Erythroblast (primary cell): ENCODE data around the gene NPTX1.

Experiments used
- GATA1 ChIP-seq: IDR thresholded peaks from 2 replicates; pipeline ENCODE4 v1.6.1; 2011; ENCODE audit warnings: low read depth, mild to moderate bottlenecking, control low read depth, low read length, moderate library complexity
- POLR2A ChIP-seq: IDR thresholded peaks from 2 replicates; pipeline ENCODE4 v1.6.1; 2011; ENCODE audit warnings: mild to moderate bottlenecking, low read length

DNA sequence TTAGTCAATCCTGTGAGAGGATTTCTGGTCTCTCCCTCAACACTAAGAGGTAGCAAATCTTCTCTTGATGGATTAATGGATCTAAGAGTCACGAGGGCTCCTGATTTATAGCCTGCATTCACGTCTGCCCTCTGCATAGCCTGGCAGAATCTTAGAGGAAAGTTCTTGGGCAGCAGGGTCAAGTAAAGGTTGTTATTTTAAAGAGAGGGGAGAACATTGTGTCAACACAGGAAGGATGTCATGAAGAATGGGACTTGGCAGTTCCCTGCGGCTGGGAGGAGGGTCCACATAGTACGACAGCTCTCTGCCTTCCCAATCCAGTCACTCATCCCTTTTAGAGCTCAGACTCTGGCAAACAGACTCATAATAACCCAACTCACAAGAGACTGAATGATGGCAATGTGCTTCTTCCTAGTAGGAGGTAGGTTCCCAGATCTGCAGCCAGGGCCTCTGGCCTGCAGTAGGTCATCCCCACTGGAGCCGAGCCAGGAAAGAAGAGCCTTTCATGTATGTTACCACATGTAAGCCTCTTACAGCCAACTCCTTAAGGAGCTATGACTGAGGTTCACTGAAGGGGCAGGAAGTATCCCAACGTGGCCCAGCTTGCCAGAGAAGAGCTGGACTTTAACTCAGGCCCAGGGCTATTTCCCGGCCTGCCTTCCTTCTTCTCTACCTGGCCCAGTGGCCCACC, 42.8 kb upstream of the NPTX1 start:
- no peak for TF ChIP-seq POLR2A
- TF ChIP-seq GATA1: no peak
